H9 (cell line): ENCODE measurements around the gene LAMC3. TPM values are rescaled to one million over a fixed set of nuclear protein-coding genes. Genes with fewer than 3 reads are reported as not detected.

Experiments used
- DNase-seq: peaks from one replicate; pipeline ENCODE4 v3.0.0-alpha.2; 2017
- H2AFZ ChIP-seq: one replicate; pipeline ENCODE4 v1.6.1; 2013; ENCODE audit warnings: mild to moderate bottlenecking, low read length, control low read depth, moderate library complexity
- H2AK5ac ChIP-seq: 2 replicates; pipeline ENCODE4 v1.6.1; 2013; ENCODE audit warnings: low read length, control low read depth, mixed read lengths; ENCODE audit not compliant: insufficient read length
- H2BK120ac ChIP-seq: one replicate; pipeline ENCODE4 v1.6.1; 2013; ENCODE audit warnings: low read depth, mild to moderate bottlenecking, low read length, control low read depth, inconsistent platforms; ENCODE audit not compliant: poor library complexity, severe bottlenecking
- H2BK12ac ChIP-seq: 2 replicates; pipeline ENCODE4 v1.6.1; 2013; ENCODE audit warnings: low read length, control low read depth, mixed read lengths, low read depth; ENCODE audit not compliant: insufficient read length
- H2BK15ac ChIP-seq: 2 replicates; pipeline ENCODE4 v1.6.1; 2013; ENCODE audit warnings: low read depth, low read length, control low read depth
- H2BK20ac ChIP-seq: one replicate; pipeline ENCODE4 v1.6.1; 2013; ENCODE audit warnings: low read depth, mild to moderate bottlenecking, low read length, control low read depth, inconsistent platforms; ENCODE audit not compliant: poor library complexity, severe bottlenecking
- H2BK5ac ChIP-seq: 2 replicates; pipeline ENCODE4 v1.6.1; 2013; ENCODE audit warnings: low read length, control low read depth, mixed read lengths; ENCODE audit not compliant: insufficient read length
- H3K14ac ChIP-seq: 2 replicates; pipeline ENCODE4 v1.6.1; 2013; ENCODE audit warnings: low read length, control low read depth; ENCODE audit not compliant: insufficient read depth
- H3K18ac ChIP-seq: 2 replicates; pipeline ENCODE4 v1.6.1; 2013; ENCODE audit warnings: low read depth, mild to moderate bottlenecking, mixed read lengths, low read length, control low read depth; ENCODE audit not compliant: insufficient read length
- H3K23ac ChIP-seq: 2 replicates; pipeline ENCODE4 v1.6.1; 2013; ENCODE audit warnings: low read length, control low read depth, mixed read lengths, low read depth; ENCODE audit not compliant: insufficient read length
- H3K23me2 ChIP-seq: 2 replicates; pipeline ENCODE4 v1.6.1; 2013; ENCODE audit warnings: low read depth, mild to moderate bottlenecking, mixed read lengths, low read length, control low read depth; ENCODE audit not compliant: insufficient read length, poor library complexity, severe bottlenecking
- H3K27ac ChIP-seq: 2 replicates; pipeline ENCODE4 v1.5.1; 2013; ENCODE audit warnings: low read length, control low read depth, mixed read lengths, low read depth; ENCODE audit not compliant: insufficient read length
- H3K27me3 ChIP-seq: 2 replicates; pipeline ENCODE4 v1.6.1; 2013; ENCODE audit warnings: low read length, control low read depth, inconsistent platforms; ENCODE audit not compliant: insufficient read depth
- H3K4ac ChIP-seq: 2 replicates; pipeline ENCODE4 v1.6.1; 2013; ENCODE audit warnings: low read depth, mild to moderate bottlenecking, control low read depth, inconsistent platforms, low read length, moderate library complexity
- H3K4me1 ChIP-seq: 2 replicates; pipeline ENCODE4 v1.6.1; 2013; ENCODE audit warnings: low read length, control low read depth, inconsistent platforms; ENCODE audit not compliant: insufficient read depth
- H3K4me2 ChIP-seq: 2 replicates; pipeline ENCODE4 v1.6.1; 2013; ENCODE audit warnings: low read length, control low read depth, mixed read lengths; ENCODE audit not compliant: insufficient read length, insufficient read depth
- H3K56ac ChIP-seq: 2 replicates; pipeline ENCODE4 v1.6.1; 2013; ENCODE audit warnings: low read depth, mild to moderate bottlenecking, mixed read lengths, low read length, control low read depth; ENCODE audit not compliant: insufficient read length
- H3K79me1 ChIP-seq: 2 replicates; pipeline ENCODE4 v1.6.1; 2013; ENCODE audit warnings: low read depth, mild to moderate bottlenecking, moderate library complexity, low read length, control low read depth, inconsistent platforms; ENCODE audit not compliant: insufficient read depth, poor library complexity, severe bottlenecking
- H3K79me2 ChIP-seq: 2 replicates; pipeline ENCODE4 v1.6.1; 2013; ENCODE audit warnings: low read length, control low read depth, inconsistent platforms; ENCODE audit not compliant: insufficient read depth
- H3K9ac ChIP-seq: 2 replicates; pipeline ENCODE4 v1.6.1; 2013; ENCODE audit warnings: low read length, control low read depth, mixed read lengths; ENCODE audit not compliant: insufficient read length; ENCODE audit errors: extremely low read depth
- H3K9me3 ChIP-seq: one replicate; pipeline ENCODE4 v1.6.1; 2013; ENCODE audit warnings: low read depth, low read length, inconsistent platforms; ENCODE audit not compliant: control insufficient read depth
- H3T11ph ChIP-seq: one replicate; pipeline ENCODE4 v1.6.1; 2013; ENCODE audit warnings: mild to moderate bottlenecking, low read length, control low read depth, inconsistent platforms
- H4K20me1 ChIP-seq: one replicate; pipeline ENCODE4 v1.6.1; 2013; ENCODE audit not compliant: control insufficient read depth, insufficient read length, insufficient read depth
- H4K5ac ChIP-seq: 2 replicates; pipeline ENCODE4 v1.6.1; 2013; ENCODE audit warnings: low read depth, mild to moderate bottlenecking, mixed read lengths, low read length, control low read depth; ENCODE audit not compliant: insufficient read length
- H4K8ac ChIP-seq: replicated peaks from 2 replicates; pipeline ENCODE4 v1.6.1; 2013; ENCODE audit warnings: low read length, control low read depth, mixed read lengths, low read depth; ENCODE audit not compliant: insufficient read length
- H4K91ac ChIP-seq: 2 replicates; pipeline ENCODE4 v1.6.1; 2013; ENCODE audit warnings: low read depth, mild to moderate bottlenecking, moderate library complexity, mixed read lengths, low read length, control low read depth; ENCODE audit not compliant: insufficient read length
- H3K27ac Mint-ChIP-seq, 3 experiments: 2 replicates in 2 of 3; 3 replicates in 1 of 3; pipeline ENCODE4 v1.8.0; 2020 to 2021; ENCODE audit warnings: mixed read lengths in 3 of 3, mild to moderate bottlenecking in 1 of 3, moderate library complexity in 1 of 3
- H3K27me3 Mint-ChIP-seq: 2 replicates; pipeline ENCODE4 v1.8.0; 2021; ENCODE audit warnings: low read depth, mild to moderate bottlenecking, moderate library complexity, mixed read lengths
- H3K36me3 Mint-ChIP-seq, 3 experiments: 2 replicates in 2 of 3; 3 replicates in 1 of 3; pipeline ENCODE4 v1.8.0; 2020 to 2021; ENCODE audit warnings: low read depth in 3 of 3, mixed read lengths in 3 of 3; ENCODE audit not compliant: insufficient read depth in 1 of 3
- H3K4me1 Mint-ChIP-seq, 2 experiments: 2 replicates each; pipeline ENCODE4 v1.8.0; 2020; ENCODE audit warnings: mixed read lengths in 2 of 2
- H3K4me3 Mint-ChIP-seq, 2 experiments: 2 replicates in 1 of 2; 3 replicates in 1 of 2; pipeline ENCODE4 v1.8.0; 2020 to 2021; ENCODE audit warnings: mild to moderate bottlenecking in 2 of 2, mixed read lengths in 2 of 2, moderate library complexity in 1 of 2
- H3K9me3 Mint-ChIP-seq, 2 experiments: 2 replicates in 1 of 2; 3 replicates in 1 of 2; pipeline ENCODE4 v1.8.0; 2020; ENCODE audit warnings: mild to moderate bottlenecking in 2 of 2, mixed read lengths in 2 of 2, moderate library complexity in 1 of 2
- WGBS: extraction: QIAGEN DNeasy Blood & Tissue Kit; methylation state at CpG from one replicate; pipeline ENCODE4 v1.1.7; 2013; ENCODE audit warnings: missing lambda C conversion rate, low lambda C conversion rate, mixed read lengths; ENCODE audit not compliant: insufficient read length; ENCODE audit errors: extremely low coverage; 5-methylcytosine and 5-hydroxymethylcytosine counted together
- total RNA-seq: library from RNA; stranded (reverse); gene quantifications from 2 replicates; pipeline ENCODE4 v1.2.1, GENCODE V29; 2021
- TF ChIP-seq, protein P1 (sequence below): fragments of 200-600 bp; sonication (generic); conservative IDR thresholded peaks from 3 replicates; pipeline ENCODE4 v1.8.0; 2021; ENCODE audit warnings: antibody characterized with exemption, mild to moderate bottlenecking

The LAMC3 gene
- total RNA-seq, 1 experiment from 2014 or later, result 21.7 TPM

DNA sequence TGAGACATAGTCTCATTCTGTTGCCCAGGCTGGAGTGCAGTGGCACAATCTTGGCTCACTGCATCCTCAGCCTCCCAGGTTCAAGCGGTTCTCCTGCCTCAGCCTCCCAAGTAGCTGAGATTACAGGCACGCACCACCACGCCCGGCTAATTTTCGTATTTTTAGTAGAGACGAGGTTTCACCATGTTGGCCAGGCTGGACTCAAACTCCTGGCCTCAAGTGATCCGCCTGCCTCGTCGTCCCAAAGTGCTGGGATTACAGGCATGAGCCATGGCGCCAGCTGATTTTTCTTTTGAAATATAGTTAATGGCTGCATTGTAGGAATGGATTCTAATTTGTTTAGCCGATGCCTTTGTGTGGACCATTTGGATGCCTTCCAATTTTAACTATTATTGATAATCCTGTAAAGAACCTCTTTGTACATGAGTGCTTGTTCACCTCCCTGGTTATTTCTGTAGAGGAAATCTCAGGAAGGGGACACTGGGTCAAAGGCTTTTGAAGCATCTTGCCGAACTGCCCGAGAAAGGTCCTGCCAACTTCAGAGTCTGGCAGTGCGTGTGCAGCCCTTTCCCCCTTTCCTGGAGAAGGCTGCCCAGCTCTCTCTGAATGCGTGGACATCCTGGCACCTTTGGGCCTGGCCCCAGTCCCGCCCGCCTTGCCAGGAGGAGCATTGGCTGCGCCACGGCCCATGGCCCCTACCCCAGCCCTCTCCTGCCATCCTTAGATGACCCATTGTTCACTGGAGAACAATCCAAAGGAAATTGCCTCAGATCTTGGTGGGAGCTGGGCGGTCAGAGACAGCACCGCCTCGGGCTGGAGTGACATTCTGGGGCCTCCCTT lies 107.5 kb downstream of the LAMC3 start:
- H3K14ac ChIP-seq, result no peak overlapping the region
- H3K23me2 ChIP-seq, result no peaks in the 10 kb centered on the region
- Mint-ChIP-seq H3K9me3 (no peaks in the 10 kb centered on the region), H3K27ac (no peak overlapping the region), H3K27me3 (no peaks in the 10 kb centered on the region), H3K36me3 (peaks cover 44 to 86% (median 78%) of the 10 kb centered on the region in 3 experiments), H3K4me1 (peaks cover 12% of the 10 kb centered on the region in 2 experiments), H3K4me3 (no peak overlapping the region)
- no peak overlapping the region for H3T11ph ChIP-seq
- no peak overlapping the region for H2BK5ac ChIP-seq
- H3K79me2 ChIP-seq, result no peaks in the 10 kb centered on the region
- no peak overlapping the region for H3K27ac ChIP-seq
- DNase-seq, result no peak
- no peak overlapping the region for H3K56ac ChIP-seq
- no peak overlapping the region for H2BK15ac ChIP-seq
- no peak overlapping the region for H2AK5ac ChIP-seq
- no peak overlapping the region for H4K8ac ChIP-seq
- H4K5ac ChIP-seq, result no peak overlapping the region
- WGBS, result no CpG with 5 or more reads among the region's 22 CpGs
- H3K27me3 ChIP-seq, result no peaks in the 10 kb centered on the region
- no peaks in the 10 kb centered on the region for H3K79me1 ChIP-seq
- no peak overlapping the region for H3K4me2 ChIP-seq
- H2BK20ac ChIP-seq, result no peak overlapping the region
- H2BK120ac ChIP-seq, result no peak overlapping the region
- H3K4ac ChIP-seq, result no peak overlapping the region
- H3K23ac ChIP-seq, result no peak overlapping the region
- H2BK12ac ChIP-seq, result no peak overlapping the region
- no peaks in the 10 kb centered on the region for H4K20me1 ChIP-seq
- TF ChIP-seq, protein P1, sequence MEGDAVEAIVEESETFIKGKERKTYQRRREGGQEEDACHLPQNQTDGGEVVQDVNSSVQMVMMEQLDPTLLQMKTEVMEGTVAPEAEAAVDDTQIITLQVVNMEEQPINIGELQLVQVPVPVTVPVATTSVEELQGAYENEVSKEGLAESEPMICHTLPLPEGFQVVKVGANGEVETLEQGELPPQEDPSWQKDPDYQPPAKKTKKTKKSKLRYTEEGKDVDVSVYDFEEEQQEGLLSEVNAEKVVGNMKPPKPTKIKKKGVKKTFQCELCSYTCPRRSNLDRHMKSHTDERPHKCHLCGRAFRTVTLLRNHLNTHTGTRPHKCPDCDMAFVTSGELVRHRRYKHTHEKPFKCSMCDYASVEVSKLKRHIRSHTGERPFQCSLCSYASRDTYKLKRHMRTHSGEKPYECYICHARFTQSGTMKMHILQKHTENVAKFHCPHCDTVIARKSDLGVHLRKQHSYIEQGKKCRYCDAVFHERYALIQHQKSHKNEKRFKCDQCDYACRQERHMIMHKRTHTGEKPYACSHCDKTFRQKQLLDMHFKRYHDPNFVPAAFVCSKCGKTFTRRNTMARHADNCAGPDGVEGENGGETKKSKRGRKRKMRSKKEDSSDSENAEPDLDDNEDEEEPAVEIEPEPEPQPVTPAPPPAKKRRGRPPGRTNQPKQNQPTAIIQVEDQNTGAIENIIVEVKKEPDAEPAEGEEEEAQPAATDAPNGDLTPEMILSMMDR, result no peak
- no peak overlapping the region for H3K9ac ChIP-seq
- H2AFZ ChIP-seq, result no peak overlapping the region
- H3K18ac ChIP-seq, result no peak overlapping the region
- H3K9me3 ChIP-seq, result no peaks in the 10 kb centered on the region
- H3K4me1 ChIP-seq, result no peaks in the 10 kb centered on the region
- no peak overlapping the region for H4K91ac ChIP-seq
